K562 (cell line): Measurements from ENCODE around the gene DOCK3. TPM values are rescaled to one million over a fixed set of nuclear protein-coding genes. Genes with fewer than 3 reads are reported as not detected.

Source experiments
- BRF2 ChIP-seq: IDR thresholded peaks from 3 replicates; pipeline ENCODE4 v1.6.1; 2011; ENCODE audit warnings: borderline replicate concordance, mild to moderate bottlenecking; ENCODE audit not compliant: insufficient read length, insufficient read depth
- CC2D1A ChIP-seq: fragments of 450-650 bp; IDR thresholded peaks from 2 replicates; pipeline ENCODE4 v1.6.1; 2017; ENCODE audit warnings: mild to moderate bottlenecking
- CHD7 ChIP-seq: fragments of 200-600 bp; sonication (generic); IDR thresholded peaks from one replicate; pipeline ENCODE4 v1.6.1; 2012; ENCODE audit warnings: mild to moderate bottlenecking, low read depth, low read length, inconsistent platforms
- PRDM10 ChIP-seq: fragments of 450-650 bp; IDR thresholded peaks from 2 replicates; pipeline ENCODE4 v1.6.1; 2018; ENCODE audit not compliant: partially characterized antibody
- TBP ChIP-seq: optimal IDR thresholded peaks from 2 replicates; pipeline ENCODE3; 2011; ENCODE audit warnings: low read depth, low read length, improper control_type of control experiment
- polyA plus RNA-seq, 8 experiments: library from polyadenylated mRNA; depleted of rRNA in 4 of 8; stranded (reverse) in 5 of 8; unstranded in 3 of 8; fragments of >200 nt; fragmentation: Nextera tagmentation in 2 of 8; fragmentation: Illumina TruSeq in 1 of 8; extraction: Ambion mirVana in 2 of 8; extraction: Trizol in 1 of 8; gene quantifications; 2 replicates each; pipeline versions ENCODE4 v1.2.1 to v1.2.3, GENCODE V29; 2011 to 2014; ENCODE audit warnings: inconsistent platforms in 1 of 8, missing spikeins in 1 of 8
- total RNA-seq, 7 experiments: library from RNA; depleted of rRNA in 6 of 7; stranded (reverse); fragments of >200 nt in 6 of 7; fragmentation: Illumina TruSeq in 2 of 7; extraction: Trizol in 2 of 7; gene quantifications; 2 replicates each; pipeline versions ENCODE4 v1.2.1 to v1.2.3, GENCODE V29; 2011 to 2021; ENCODE audit warnings: low replicate concordance in 1 of 7
- TF ChIP-seq, protein P1 (sequence below), 2 experiments: fragments of 450-650 bp; IDR thresholded peaks; 2 replicates each; pipeline ENCODE4 v1.6.1; 2018; ENCODE audit warnings: mild to moderate bottlenecking in 2 of 2, low read depth in 1 of 2; ENCODE audit not compliant: partially characterized antibody in 2 of 2

DOCK3 gene
- total and polyA plus RNA-seq, 9 of the 15 experiments (the other 6 are each of a cell fraction or from before 2014, with no cell fraction given) = under 0.01 to 0.03 (median 0.01) TPM; not detected in 4

DNA sequence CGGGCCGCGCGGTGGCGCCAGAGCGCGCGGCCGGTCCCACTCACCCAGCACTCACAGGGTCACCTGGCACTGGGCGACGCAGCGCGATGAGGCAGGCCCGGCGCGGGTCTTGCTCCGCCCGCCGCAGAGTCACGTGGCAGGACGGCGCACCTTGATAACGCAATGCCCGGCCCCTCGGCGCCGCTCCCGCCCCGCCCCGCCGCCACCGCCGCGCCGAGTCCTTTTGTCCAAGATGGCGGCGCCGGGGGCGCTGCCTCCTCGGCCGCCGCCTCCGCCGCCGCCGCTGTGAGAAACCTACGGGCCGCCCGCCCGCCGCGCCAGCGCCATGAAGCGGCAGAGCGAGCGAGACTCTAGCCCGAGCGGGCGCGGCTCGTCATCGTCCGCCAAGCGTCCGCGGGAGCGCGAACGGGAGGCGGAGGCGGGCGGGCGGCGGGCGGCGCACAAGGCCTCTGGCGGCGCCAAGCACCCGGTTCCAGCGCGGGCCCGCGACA lies 716.4 kb downstream of the DOCK3 start, which contains the start of gene RBM15B (continued):
- no peak for TF ChIP-seq CHD7
- TF ChIP-seq BRF2 = no peak
- peak; percentile 80 for TF ChIP-seq PRDM10
- peak; percentile 33 for TF ChIP-seq TBP
- TF ChIP-seq, protein P1, sequence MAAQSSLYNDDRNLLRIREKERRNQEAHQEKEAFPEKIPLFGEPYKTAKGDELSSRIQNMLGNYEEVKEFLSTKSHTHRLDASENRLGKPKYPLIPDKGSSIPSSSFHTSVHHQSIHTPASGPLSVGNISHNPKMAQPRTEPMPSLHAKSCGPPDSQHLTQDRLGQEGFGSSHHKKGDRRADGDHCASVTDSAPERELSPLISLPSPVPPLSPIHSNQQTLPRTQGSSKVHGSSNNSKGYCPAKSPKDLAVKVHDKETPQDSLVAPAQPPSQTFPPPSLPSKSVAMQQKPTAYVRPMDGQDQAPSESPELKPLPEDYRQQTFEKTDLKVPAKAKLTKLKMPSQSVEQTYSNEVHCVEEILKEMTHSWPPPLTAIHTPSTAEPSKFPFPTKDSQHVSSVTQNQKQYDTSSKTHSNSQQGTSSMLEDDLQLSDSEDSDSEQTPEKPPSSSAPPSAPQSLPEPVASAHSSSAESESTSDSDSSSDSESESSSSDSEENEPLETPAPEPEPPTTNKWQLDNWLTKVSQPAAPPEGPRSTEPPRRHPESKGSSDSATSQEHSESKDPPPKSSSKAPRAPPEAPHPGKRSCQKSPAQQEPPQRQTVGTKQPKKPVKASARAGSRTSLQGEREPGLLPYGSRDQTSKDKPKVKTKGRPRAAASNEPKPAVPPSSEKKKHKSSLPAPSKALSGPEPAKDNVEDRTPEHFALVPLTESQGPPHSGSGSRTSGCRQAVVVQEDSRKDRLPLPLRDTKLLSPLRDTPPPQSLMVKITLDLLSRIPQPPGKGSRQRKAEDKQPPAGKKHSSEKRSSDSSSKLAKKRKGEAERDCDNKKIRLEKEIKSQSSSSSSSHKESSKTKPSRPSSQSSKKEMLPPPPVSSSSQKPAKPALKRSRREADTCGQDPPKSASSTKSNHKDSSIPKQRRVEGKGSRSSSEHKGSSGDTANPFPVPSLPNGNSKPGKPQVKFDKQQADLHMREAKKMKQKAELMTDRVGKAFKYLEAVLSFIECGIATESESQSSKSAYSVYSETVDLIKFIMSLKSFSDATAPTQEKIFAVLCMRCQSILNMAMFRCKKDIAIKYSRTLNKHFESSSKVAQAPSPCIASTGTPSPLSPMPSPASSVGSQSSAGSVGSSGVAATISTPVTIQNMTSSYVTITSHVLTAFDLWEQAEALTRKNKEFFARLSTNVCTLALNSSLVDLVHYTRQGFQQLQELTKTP (IDR thresholded peaks at IDR 0.05; ENCODE audit: low read depth in 1 of 2, partially characterized antibody in 2 of 2) = no peak
- no peak for TF ChIP-seq CC2D1A
